CMK (cell line): Measurements from ENCODE around the gene CLIP1.
A peak's percentile ranks its signal among the peaks of the same experiment; 100 is the strongest.
"Not testable (repeated sequence)": the region's sequence is repeated elsewhere in the genome, so short reads cannot be mapped to it uniquely, and the experiment has no call there.

Experiments used
- DNase-seq: peaks from one replicate; pipeline ENCODE4 v3.0.0-alpha.2; 2010; ENCODE audit warnings: low read depth

Gene CLIP1

DNA sequence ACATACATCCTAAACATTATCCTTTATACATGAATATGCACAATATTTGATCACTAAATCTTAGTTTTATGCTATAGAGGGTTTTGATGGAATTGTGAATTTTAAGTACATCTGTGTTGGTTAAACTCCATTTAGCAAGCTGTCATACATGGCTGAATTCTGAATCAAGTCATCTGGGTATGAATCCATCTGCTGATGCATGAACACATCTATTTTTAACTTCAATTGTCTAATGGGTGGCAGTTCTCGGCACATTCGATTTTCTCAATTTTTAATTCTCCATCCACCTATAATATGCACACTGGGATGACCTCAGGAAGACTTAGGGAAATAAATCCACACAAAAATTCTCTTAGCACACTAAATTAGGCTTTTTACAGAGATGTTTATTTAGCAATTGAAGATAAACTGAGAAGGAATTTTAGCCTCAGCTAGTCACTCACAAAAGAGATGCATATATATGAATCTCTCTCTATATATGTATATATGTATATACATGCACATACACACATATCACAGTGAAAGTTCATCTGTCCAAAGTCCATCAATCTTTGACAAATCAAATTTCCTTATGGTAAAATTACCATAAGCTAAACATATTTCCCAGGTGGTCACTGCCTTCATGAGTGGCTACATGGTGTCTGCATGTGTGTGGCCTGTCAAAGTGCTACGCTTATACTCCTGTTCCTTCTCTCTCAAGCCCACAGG is 111.7 kb downstream of the CLIP1 start:
- no peak for DNase-seq

DNA sequence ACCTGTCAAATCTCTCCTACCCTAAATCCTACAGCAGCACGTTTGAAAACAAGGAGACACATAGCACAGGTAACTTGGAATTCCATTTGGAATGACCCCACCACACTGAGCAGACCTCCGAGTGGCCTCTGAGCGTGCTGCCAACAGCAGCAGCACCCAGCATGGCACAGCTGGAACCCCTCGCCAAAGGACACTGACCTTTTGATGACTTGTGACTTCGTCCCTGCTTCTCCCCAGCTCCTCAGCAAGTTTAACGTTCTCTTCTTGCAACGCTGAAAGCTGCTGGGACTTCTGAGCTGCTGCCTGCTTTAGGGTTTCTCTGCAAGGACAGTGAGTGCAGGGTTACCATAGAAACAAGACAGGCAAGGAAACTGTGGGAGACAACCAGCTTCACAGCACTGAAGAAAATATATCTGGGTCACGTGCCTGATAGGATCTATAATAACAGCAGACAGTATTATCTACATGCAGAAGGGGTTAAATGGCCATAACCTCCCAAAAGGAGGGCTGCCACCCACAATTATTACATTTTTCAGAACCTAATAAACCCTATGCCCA is 112.8 kb downstream of the CLIP1 start:
- DNase-seq: no peak

DNA sequence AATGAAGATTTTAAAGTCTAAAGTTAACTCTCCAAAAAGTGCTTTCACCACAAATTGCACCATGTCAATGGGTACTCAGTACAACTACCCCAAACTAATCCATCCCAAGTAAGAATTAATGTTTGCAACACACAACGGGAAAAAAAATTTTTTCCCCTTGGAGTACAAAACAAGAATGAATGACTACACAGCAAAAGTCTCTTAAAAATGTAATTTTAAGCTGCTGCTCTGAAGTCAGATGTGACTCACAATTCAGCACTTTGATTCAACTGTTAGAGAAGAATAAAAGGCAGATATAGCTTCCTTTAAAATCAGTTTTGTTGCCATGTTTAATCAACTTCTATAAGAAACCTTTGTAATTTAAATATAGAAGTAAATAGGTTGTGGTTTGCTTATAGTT is 113.7 kb downstream of the CLIP1 start:
- no peak for DNase-seq

DNA sequence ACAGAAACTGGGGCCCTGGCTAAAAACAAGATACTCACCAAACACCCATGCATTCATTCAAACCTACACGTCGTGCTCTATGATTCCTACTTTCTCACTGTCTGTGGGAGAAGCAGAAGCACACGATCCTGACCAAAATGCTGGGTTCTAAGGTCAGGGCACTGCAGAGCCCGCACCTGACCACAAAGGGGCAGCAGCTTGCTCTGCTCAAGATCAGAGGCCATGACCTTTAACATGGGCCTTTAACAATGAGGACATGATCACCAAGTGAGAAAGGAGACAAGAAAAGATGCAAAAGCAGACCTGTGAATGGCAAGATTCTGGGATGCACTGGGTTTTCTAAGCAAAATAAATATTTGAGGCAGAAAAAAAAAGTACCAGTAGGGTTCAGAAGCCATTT is 116.1 kb downstream of the CLIP1 start:
- DNase-seq: no peak

DNA sequence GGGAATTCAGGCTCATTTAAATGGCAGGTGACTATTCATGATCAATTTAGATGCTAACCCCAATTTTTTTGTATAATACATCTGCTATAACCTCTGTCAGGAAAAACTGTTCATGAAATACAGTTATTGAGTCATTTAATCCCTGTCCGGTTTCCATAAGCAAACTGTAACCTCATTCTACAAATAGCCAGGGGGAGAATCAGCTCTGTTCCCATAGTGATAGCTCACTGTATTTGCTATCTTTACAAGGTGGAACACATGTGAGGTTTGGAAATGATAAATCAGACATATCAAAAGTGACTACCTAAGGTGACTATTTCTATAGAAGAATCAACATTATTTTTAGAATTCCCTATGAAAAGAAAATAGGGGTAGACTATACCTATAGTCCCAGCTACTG is 117.5 kb downstream of the CLIP1 start:
- DNase-seq: no peak

DNA sequence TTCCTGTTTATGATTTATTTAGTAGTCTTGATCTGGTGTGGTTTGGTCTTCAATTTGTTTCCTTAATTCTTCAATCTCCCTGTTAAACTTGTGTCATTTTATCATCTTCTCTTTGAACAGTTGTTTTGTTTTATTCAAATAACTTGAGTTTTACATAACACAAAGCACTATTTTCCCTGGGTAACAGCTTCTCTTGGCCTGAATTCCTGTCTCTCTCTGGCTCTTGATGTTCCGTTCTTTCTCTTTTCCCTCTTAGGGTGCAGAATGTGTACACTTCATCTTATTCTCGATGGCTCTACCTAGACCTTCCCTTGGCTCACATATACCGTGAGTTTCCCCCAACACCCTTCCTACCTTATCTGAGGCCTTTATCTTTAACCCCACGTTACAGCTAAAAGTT is 119.4 kb downstream of the CLIP1 start:
- no peak for DNase-seq

DNA sequence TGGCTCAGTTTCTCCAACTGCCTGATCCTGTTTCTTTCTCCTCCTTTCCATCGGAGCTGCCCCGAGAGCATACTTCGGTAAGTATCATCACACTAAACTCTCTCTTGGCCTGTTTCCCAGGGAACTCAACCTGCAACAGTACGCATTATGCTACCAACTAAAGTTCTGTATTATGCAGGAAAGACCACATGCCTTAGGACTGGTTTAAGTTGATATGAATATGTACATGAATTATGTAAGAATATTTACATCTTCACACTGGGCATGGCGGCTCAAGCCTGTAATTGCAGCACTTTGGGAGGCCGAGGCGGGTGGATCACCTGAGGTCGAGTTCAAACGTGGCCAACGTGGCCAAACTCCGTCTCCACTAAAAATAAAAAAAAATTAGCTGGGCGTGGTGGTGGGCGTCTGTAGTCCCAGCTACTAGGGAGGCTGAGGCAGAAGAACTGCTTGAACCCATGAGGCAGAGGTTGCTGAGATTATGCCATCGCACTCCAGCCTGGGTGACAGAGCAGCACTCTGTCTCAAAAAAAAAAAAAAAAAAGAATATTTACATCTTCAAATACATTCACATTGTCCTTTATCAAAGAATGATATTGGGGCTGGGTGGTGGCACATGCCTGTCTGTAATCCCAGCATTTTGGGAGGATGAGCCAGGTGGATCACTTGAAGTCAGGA is 124.3 kb downstream of the CLIP1 start:
- no peak for DNase-seq

DNA sequence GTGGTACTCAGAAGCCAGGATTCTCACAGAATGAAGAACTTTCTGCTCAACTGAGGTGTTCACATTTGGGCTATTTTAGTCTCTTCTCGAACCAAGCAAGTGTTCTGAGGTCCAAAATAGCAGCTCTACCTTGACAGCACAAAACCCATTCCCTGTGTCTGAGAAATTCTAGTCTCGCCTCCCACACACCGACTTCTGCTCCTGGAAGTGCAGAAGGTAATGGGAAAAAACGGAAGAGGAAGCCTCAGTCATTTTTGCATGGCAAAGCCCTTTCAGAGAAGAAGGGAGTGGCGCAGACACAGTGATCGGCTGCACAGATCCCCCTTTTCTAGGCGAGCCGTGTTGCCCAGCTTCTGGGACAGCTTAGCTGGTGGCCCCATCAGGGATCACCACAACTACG is 125.0 kb downstream of the CLIP1 start:
- DNase-seq: no peak

DNA sequence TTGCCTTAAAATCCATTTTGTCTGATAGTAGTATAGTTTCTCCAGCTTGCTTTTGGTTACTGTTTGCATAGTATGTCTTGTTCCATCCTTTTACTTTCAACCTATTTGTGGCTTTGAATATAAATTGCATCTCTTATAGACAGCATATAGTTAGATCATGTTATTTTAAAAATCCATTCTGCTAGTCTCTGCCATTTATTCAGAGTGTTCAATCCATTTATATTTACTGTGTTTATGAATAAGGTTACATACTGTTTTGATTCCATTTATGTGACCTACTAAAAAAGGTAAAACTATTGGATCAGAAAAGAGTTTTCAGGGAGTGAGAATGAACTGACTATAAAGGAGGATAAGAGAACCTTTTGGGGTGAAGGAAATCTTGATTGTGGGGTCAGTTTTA is 126.6 kb downstream of the CLIP1 start:
- DNase-seq: no peak

DNA sequence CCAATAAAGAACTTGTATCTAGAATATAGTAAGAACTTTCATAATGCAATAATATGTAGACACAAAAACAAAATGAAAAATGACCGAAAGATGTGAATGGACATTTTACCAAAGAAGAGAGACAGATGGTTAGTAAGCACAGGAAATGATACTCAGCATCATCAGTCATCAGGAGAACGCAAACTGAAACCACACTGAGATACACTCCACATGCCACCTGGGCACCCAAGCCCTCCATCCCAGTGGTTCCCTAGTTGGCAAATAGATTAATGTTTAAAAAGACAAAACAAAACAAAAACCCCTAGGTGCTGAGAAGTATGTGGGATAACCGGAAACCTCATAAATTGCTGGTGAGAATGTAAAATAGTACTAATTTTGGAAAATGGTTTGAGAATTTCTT is 129.4 kb downstream of the CLIP1 start:
- no peak for DNase-seq

DNA sequence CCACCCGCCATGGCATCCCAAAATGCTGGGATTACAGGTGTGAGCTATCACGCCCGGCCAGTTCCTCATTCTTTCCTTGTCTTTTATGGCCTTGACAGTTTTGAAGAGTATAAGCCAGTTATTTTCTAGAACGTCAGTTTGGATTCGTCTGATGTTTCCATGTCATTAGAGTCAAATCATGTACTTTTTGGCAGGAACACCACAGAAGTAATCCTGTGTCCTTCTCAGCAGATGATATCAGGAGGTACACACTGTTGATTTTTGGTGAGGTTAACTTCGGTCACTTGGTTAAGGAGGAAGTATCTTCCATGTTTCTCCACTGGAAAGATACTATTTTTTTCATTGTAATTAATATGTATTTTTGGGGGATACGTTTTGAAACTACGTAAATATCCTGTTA is 131.0 kb downstream of the CLIP1 start:
- no peak for DNase-seq

DNA sequence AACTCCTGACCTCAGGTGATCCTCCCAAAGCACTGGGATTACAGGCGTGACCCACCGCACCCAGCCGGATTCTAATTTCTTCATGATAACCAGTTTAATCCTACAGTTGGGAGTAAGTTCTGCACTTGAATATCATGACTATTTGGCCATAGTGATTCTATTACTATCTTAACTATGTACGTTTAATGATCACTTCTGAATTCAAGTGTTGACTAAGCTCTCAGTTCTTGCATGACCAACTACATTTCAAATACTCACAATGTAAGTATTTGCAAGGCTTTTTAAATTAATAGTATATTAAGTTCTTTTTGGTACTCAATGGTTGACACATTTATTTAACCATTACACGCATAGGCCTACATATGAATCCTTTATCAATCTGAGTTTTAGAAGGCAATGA is 138.8 kb downstream of the CLIP1 start:
- no peak for DNase-seq

DNA sequence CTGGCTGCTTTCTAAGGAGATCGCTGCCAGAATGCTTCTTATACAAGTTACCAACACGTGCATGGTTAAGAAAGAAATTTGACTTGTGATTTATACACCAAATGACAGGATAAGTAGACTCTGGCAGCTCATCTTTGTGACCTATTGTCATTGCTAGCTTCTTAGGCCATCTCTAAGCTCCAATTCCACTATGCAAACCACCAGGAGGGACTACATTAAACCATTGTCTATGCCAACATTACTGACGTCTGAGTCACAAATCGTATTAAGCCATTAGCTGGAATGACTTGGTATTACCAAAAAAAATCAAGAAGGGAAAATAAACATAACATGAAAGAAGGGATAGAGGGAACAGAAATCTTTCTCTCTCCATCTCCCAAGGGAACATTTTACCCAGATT is 140.4 kb downstream of the CLIP1 start:
- DNase-seq: no peak

DNA sequence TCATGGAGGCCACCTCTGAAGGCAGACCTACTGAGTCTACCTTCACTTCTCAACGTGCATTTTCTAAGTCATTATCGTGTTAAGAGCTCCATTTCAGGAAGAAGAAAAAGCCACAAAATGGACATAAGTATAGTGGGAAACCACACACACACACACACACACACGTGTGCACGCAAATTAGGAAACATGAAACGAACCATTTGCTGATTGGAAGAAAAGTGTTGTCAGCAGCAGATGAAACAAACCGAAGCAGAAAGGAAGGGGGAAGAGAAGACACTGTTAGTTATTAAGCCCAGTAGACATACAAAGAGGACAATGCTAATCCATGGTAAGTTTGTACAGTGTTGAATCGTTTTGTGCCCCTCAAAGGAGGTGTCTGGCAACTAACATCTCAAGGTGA is 146.2 kb downstream of the CLIP1 start:
- DNase-seq: peak; percentile 30

DNA sequence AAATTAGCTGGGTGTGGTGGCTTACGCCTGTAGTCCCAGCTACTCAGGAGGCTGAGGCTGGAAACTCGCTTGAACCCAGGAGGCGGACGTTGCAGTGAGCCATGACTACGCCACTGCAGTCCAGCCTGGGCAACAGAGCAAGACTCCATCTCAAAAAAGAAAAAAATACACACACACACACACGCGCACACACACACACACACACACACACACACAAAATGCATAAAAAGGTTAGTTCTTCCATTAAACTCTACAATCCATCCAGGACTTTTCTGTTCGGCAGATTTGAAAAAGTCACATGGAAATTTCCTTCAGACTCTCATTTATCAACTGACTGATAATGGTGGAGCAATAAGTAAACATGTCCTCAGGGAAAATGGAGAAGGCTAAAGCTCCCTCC is 147.0 kb downstream of the CLIP1 start:
- no peak for DNase-seq

DNA sequence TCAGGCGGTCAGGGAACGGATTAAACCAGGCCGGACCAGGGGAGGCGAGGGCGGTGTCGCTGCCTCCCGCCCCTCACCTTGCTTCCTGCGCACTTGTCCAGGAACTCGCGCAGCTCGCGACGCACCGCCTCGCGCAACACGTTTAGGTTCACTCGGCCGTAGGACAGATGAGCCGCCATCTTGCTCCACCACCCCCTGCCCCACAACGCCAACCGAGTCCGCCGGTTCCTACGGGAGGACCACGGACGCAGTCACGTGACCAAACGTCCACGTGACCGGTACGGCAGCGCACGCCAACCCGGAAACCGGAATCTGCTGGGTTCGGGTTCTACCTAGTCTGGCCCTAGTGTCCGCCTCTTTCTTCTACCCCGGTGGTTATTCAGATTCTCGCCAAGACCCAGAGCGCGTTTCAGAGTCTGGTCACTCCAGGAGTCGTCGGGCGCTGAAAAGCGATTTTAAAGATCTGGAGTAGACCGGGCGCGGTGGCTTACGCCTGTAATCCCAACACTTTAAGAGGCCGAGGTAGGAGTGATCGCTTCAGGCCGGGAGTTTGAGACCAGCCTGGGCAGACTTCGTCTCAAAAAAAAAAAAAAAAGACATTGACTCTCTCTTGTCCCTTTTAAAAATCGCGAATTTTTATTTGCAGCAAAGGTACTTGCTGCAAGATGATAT is 156.1 kb downstream of the CLIP1 start, which contains the start of gene VPS33A:
Gene VPS33A (minus strand): TSS at position 265 of the 672 bp plus-strand sequence. CDS start 86 bp downstream, at position 179.
- DNase-seq: peak; percentile 99

DNA sequence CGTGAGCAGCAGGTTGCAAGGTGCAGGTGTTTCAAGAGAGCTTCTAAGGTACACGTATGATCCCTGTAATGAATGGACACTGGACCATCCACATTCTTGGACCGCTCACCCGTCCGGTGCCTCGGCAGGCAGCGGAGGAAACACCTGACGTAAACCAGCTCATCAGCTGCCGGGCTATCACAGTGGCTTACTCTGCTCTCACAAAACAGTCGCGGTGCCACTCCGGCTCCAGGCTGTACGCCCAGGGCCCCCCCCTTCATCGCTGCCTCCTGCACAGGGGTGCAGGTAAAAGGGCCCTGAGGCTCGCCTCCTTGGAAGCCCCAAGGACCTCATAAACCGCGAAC is 156.6 kb downstream of the CLIP1 start:
- DNase-seq: no peak

DNA sequence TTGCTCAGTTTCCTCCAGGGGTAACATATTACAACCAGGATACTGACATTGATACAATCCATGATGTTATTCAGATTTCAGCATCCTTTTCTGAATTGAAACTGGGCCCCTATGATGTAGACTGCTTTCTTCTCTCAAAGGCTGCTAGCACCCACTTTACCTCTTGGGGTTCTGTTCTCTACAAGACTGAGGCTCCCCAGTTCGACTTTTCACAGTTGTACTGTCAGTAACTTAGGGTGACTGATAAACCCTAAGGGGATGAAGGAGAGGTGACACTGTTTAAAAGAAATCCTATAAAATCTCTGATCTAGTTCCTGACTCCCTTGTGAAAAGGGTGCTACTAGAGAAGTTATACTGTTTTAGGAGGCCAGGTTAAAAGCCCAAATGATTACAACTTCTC is 157.0 kb downstream of the CLIP1 start:
- no peak for DNase-seq

DNA sequence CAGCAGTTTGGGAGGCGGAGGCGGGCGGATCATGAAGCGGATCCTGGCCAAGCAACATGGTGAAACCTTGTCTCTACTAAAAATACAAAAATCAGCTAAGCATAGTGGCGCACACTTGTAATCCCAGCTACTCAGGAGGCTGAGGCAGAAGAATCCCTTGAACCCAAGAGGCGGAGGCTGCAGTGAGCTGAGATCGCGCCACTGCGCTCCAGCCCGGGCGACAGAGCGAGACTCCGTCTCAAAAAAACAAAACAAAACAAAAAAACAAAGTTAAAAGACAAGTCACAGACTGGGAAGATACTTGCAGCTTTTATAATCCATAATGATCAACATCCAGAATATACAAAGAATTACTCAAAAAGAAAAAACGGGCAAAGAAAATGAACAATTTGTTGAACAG is 161.7 kb downstream of the CLIP1 start:
- not testable (repeated sequence) for DNase-seq

DNA sequence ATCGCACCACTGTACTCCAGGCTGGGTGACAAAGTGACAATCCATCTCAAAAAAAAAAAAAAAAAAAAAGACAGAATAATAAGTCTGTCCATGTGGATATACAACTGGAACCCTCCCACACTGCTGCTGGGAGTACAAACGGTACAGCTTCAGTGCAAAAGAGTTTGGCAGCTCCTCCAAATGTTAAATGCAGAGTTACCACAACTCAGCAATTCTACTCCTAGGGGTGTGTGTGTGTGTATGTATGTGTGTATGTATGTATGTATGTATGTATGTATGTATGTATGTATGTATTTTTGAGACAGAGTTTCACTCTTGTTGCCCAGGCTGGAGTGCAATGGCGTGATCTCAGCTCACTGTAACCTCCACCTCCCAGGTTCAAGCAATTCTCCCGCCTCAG is 163.5 kb downstream of the CLIP1 start:
- DNase-seq: not testable (repeated sequence)

DNA sequence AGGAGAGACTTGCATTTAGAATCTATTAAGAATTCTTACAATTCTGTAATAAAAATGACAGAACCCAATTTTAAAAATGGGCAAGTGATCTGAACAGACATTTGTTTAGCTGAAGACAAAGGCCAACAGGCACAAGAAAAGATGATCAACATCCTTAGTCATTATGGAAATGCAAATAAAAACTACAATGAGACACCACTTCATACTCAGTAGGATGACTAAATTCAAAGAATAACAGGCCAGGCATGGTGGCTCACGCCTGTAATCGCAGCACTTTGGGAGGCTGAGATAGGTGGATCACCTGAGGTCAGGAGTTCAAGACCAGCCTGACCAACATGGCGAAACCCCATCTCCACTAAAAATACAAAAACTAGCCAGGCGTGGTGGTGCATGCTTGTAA is 164.0 kb downstream of the CLIP1 start:
- not testable (repeated sequence) for DNase-seq

DNA sequence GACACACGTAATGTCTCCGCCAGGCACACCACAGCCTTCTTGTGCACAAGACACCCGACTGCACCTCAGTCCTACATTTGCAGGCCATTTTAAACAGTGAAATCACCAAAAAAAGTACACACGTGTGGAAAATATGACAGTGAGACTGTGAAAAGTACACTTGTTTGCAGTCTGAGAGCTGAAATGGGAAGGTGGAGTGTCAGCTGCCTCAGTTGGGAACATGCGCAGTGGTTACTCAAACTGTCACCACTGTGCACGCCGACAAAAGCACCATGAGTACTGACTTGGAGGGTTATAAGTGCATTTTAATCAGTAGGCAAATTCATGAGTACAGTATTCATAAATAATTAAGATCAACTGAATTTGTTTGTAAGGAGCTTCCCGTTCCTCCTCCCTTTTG is 171.9 kb downstream of the CLIP1 start:
- DNase-seq: no peak

DNA sequence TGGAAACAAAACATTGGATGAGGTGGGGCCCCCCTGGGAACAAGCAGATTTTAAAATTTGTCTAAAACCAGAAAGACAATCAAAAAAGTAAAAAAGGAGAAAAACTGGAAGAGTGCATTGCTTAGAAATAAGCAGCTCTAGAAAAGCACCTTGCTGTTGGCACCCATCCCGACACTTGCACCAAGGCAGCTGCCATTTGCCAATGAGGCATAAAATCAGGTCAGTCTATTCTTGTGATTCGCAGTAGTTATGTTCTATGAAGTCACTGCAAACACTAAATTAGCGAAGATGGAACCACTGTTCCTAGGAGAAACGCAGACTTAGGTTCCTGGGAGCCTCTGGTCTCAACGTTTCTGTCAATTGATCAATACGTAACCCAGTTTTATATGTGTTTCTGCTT is 172.4 kb downstream of the CLIP1 start:
- no peak for DNase-seq
